ENCODE data around the gene PLA2G4B.

The PLA2G4B gene

GRCh38 chr15:41893422-41894250, 55.0 kb downstream of the PLA2G4B start, which contains the start of gene SPTBN5:
SPTBN5 (minus strand) TSS chr15:41894053; CDS start chr15:41893497, 556 bp downstream.
- Histone ChIP-seq H3K79me2 (ENCODE audit: low read length) (no peaks in the 10 kb centered on the region), H3K4me1 (ENCODE audit: low read length) (peaks cover 12% of the 10 kb centered on the region), H3K36me3 (replicated peaks; ENCODE audit: low read depth, low read length) (peaks cover 8% of the 10 kb centered on the region), H4K20me1 (ENCODE audit: insufficient read depth, low read length) (no peaks in the 10 kb centered on the region), H3K27ac (ENCODE audit: low read length) (no peak within 1 kb of the TSS), H3K9me3 (ENCODE audit: insufficient read depth, low read length) (no peaks in the 10 kb centered on the region), H3K4me2 (ENCODE audit: low read length) (peak within 1 kb of the TSS; percentile 71), H3K9ac (ENCODE audit: low read length) (peak within 1 kb of the TSS; percentile 37; the same call in 1 of the 2 replicates), H2AFZ (ENCODE audit: low read depth, low read length) (peak within 1 kb of the TSS; percentile 50; the same call in 1 of the 2 replicates), H3K27me3 (ENCODE audit: low read depth, low read length) (no peaks in the 10 kb centered on the region), H3K4me3 (ENCODE audit: low read length) (peak within 1 kb of the TSS; percentile 61)
- no peak for TF ChIP-seq CTCF (IDR thresholded peaks at IDR 0.05; ENCODE audit: low read depth, low read length)
- TF ChIP-seq EZH2phosphoT487 (IDR thresholded peaks at IDR 0.05; ENCODE audit: low read depth): no peak

GRCh38 chr15:41894251-41894790, 55.7 kb downstream of the PLA2G4B start:
- peak overlapping the region; percentile 61 for H3K4me3 ChIP-seq (ENCODE audit: low read length)

GRCh38 chr15:41894791-41895463, 56.3 kb downstream of the PLA2G4B start:
- H3K27ac ChIP-seq (ENCODE audit: low read length): no peak overlapping the region
- no peaks in the 10 kb centered on the region for H4K20me1 ChIP-seq (ENCODE audit: insufficient read depth, low read length)
- H3K4me2 ChIP-seq (ENCODE audit: low read length): peak overlapping the region; percentile 71
- no peaks in the 10 kb centered on the region for H3K79me2 ChIP-seq (ENCODE audit: low read length)
- peak overlapping the region; percentile 61 for H3K4me3 ChIP-seq (ENCODE audit: low read length)
- no peaks in the 10 kb centered on the region for H3K9me3 ChIP-seq (ENCODE audit: insufficient read depth, low read length)
- peaks cover 13% of the 10 kb centered on the region for H3K36me3 ChIP-seq (replicated peaks; ENCODE audit: low read depth, low read length)
- peak overlapping the region; percentile 37; the same call in 1 of the 2 replicates for H3K9ac ChIP-seq (ENCODE audit: low read length)
- H3K27me3 ChIP-seq (ENCODE audit: low read depth, low read length): no peaks in the 10 kb centered on the region
- TF ChIP-seq CTCF (IDR thresholded peaks at IDR 0.05; ENCODE audit: low read depth, low read length) (peak; percentile 15; the same call in 1 of the 2 replicates), EZH2phosphoT487 (IDR thresholded peaks at IDR 0.05; ENCODE audit: low read depth) (no peak)
- peak overlapping the region; percentile 50; the same call in 1 of the 2 replicates for H2AFZ ChIP-seq (ENCODE audit: low read depth, low read length)
- peaks cover 12% of the 10 kb centered on the region for H3K4me1 ChIP-seq (ENCODE audit: low read length)

More at GRCh38 chr15:41894251-41894790, 55.7 kb downstream of the PLA2G4B start:
- H3K79me2 ChIP-seq (ENCODE audit: low read length): no peaks in the 10 kb centered on the region
- H3K27ac ChIP-seq (ENCODE audit: low read length): no peak overlapping the region
- TF ChIP-seq CTCF (IDR thresholded peaks at IDR 0.05; ENCODE audit: low read depth, low read length) (no peak), EZH2phosphoT487 (IDR thresholded peaks at IDR 0.05; ENCODE audit: low read depth) (no peak)
- peak overlapping the region; percentile 71 for H3K4me2 ChIP-seq (ENCODE audit: low read length)
- no peaks in the 10 kb centered on the region for H3K9me3 ChIP-seq (ENCODE audit: insufficient read depth, low read length)
- peak overlapping the region; percentile 37; the same call in 1 of the 2 replicates for H3K9ac ChIP-seq (ENCODE audit: low read length)
- H3K27me3 ChIP-seq (ENCODE audit: low read depth, low read length): no peaks in the 10 kb centered on the region
- peaks cover 12% of the 10 kb centered on the region for H3K4me1 ChIP-seq (ENCODE audit: low read length)
- peak overlapping the region; percentile 50; the same call in 1 of the 2 replicates for H2AFZ ChIP-seq (ENCODE audit: low read depth, low read length)
- no peaks in the 10 kb centered on the region for H4K20me1 ChIP-seq (ENCODE audit: insufficient read depth, low read length)
- peaks cover 13% of the 10 kb centered on the region for H3K36me3 ChIP-seq (replicated peaks; ENCODE audit: low read depth, low read length)
